Neuronal stem cell (in vitro differentiated cells): Measurements from ENCODE around the gene PITX2.
A peak's percentile ranks its signal among the peaks of the same experiment; 100 is the strongest.
"Not testable (repeated sequence)": the region's sequence is repeated elsewhere in the genome, so short reads cannot be mapped to it uniquely, and the experiment has no call there.

ENCODE experiments used
- DNase-seq: peaks from one replicate; pipeline ENCODE4 v3.0.0-alpha.2; 2013; ENCODE audit warnings: low spot score
- H2AFZ ChIP-seq: one replicate; pipeline ENCODE4 v1.6.1; 2013; ENCODE audit warnings: mild to moderate bottlenecking, low read length, inconsistent platforms
- H2AK5ac ChIP-seq: 2 replicates; pipeline ENCODE4 v1.6.1; 2013; ENCODE audit warnings: low read depth, mild to moderate bottlenecking, inconsistent platforms, low read length, moderate library complexity, mixed read lengths
- H2BK120ac ChIP-seq: 2 replicates; pipeline ENCODE4 v1.6.1; 2013; ENCODE audit warnings: low read depth, mild to moderate bottlenecking, inconsistent platforms, low read length, moderate library complexity, mixed read lengths
- H2BK12ac ChIP-seq: one replicate; pipeline ENCODE4 v1.6.1; 2013; ENCODE audit warnings: low read length, inconsistent platforms
- H2BK15ac ChIP-seq: 2 replicates; pipeline ENCODE4 v1.6.1; 2013; ENCODE audit warnings: mild to moderate bottlenecking, low read length, inconsistent platforms, mixed read lengths
- H2BK5ac ChIP-seq: one replicate; pipeline ENCODE4 v1.6.1; 2013; ENCODE audit warnings: inconsistent platforms, mild to moderate bottlenecking, low read length, moderate library complexity
- H3K14ac ChIP-seq: one replicate; pipeline ENCODE4 v1.6.1; 2013; ENCODE audit warnings: low read length, inconsistent platforms
- H3K18ac ChIP-seq: 2 replicates; pipeline ENCODE4 v1.6.1; 2013; ENCODE audit warnings: low read length, inconsistent platforms
- H3K23ac ChIP-seq: 2 replicates; pipeline ENCODE4 v1.6.1; 2013; ENCODE audit warnings: low read depth, mild to moderate bottlenecking, mixed read lengths, low read length, inconsistent platforms; ENCODE audit not compliant: poor library complexity
- H3K27ac ChIP-seq: replicated peaks from 3 replicates; pipeline ENCODE4 v1.5.1; 2013; ENCODE audit warnings: low read length, inconsistent platforms
- H3K27me3 ChIP-seq, 3 experiments: 2 replicates each; pipeline ENCODE4 v1.6.1; 2013; ENCODE audit warnings: low read length in 3 of 3, mild to moderate bottlenecking in 2 of 3, inconsistent platforms in 1 of 3, low read depth in 1 of 3, mixed read lengths in 1 of 3, moderate library complexity in 1 of 3; ENCODE audit not compliant: control insufficient read depth in 3 of 3, insufficient read depth in 3 of 3
- H3K36me3 ChIP-seq, 2 donors: replicated peaks in 1 of 2; 2 replicates each; pipeline ENCODE4 v1.6.1; 2013; ENCODE audit warnings: low read length in 2 of 2; ENCODE audit not compliant: control insufficient read depth in 2 of 2, insufficient read depth in 2 of 2
- H3K4ac ChIP-seq: 2 replicates; pipeline ENCODE4 v1.6.1; 2013; ENCODE audit warnings: inconsistent platforms, mild to moderate bottlenecking, low read length, moderate library complexity
- H3K4me1 ChIP-seq, 2 donors: 1 replicate in 1 of 2; 2 replicates in 1 of 2; pipeline ENCODE4 v1.6.1; 2013; ENCODE audit warnings: low read length in 2 of 2, low read depth in 1 of 2; ENCODE audit not compliant: control insufficient read depth in 2 of 2, insufficient read depth in 1 of 2
- H3K4me2 ChIP-seq: one replicate; pipeline ENCODE4 v1.6.1; 2013; ENCODE audit warnings: mild to moderate bottlenecking, low read length, inconsistent platforms; ENCODE audit not compliant: insufficient read depth, poor library complexity, severe bottlenecking
- H3K4me3 ChIP-seq, 2 donors: 2 replicates each; pipeline ENCODE4 v1.5.1; 2013; ENCODE audit warnings: low read length in 2 of 2, mild to moderate bottlenecking in 2 of 2, inconsistent platforms in 1 of 2, moderate library complexity in 1 of 2
- H3K79me1 ChIP-seq: one replicate; pipeline ENCODE4 v1.6.1; 2013; ENCODE audit warnings: low read depth, mild to moderate bottlenecking, inconsistent platforms, low read length, moderate library complexity
- H3K9ac ChIP-seq: one replicate; pipeline ENCODE4 v1.6.1; 2013; ENCODE audit warnings: mild to moderate bottlenecking, low read depth, low read length, inconsistent platforms; ENCODE audit not compliant: poor library complexity
- H3K9me3 ChIP-seq, 2 donors: replicated peaks in 1 of 2; 2 replicates each; pipeline versions ENCODE3 to v1.6.1; 2013; ENCODE audit warnings: low read length in 2 of 2, mild to moderate bottlenecking in 2 of 2, inconsistent platforms in 1 of 2, low read depth in 1 of 2, mixed read lengths in 1 of 2, moderate library complexity in 1 of 2; ENCODE audit not compliant: control insufficient read depth in 2 of 2, insufficient read depth in 1 of 2
- H4K8ac ChIP-seq: one replicate; pipeline ENCODE4 v1.6.1; 2013; ENCODE audit warnings: low read depth, mild to moderate bottlenecking, inconsistent platforms, low read length, moderate library complexity
- H4K91ac ChIP-seq: one replicate; pipeline ENCODE4 v1.6.1; 2013; ENCODE audit warnings: low read length, low read depth, mild to moderate bottlenecking, inconsistent platforms; ENCODE audit not compliant: poor library complexity
- WGBS, 2 donors: extraction: QIAGEN DNeasy Blood & Tissue Kit; methylation state at CpG; one replicate each; pipeline ENCODE4 v1.1.7; 2013; ENCODE audit warnings: missing lambda C conversion rate in 2 of 2, mixed read lengths in 1 of 2; ENCODE audit not compliant: insufficient read length in 2 of 2, insufficient replicate concordance in 1 of 2; ENCODE audit errors: extremely low coverage in 2 of 2; 5-methylcytosine and 5-hydroxymethylcytosine counted together

PITX2 gene

DNA sequence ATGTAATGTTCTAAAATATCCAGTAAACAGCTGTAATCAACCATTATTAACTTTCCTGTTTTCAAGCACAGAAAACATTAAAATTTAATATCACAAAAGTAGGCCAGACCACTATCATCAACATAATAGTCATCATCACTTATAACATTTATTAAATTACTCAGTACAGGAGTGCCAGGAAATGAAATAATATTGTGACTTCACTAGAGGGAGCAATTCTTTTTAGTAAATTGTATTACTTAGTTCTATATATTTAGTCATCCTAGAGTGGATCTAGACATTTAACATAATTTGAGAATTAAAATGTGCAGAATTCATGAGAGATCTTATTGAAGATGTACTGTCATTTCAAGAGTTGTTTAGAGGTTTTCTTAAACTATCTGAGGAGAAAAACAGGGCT is 33.6 kb downstream of the PITX2 start:
- Histone ChIP-seq H2BK5ac (no peak overlapping the region), H3K9me3 (no peaks in the 10 kb centered on the region), H4K91ac (no peak overlapping the region), H2AFZ (no peak overlapping the region), H3K27me3 (no peaks in the 10 kb centered on the region), H3K4ac (no peak overlapping the region), H2BK12ac (no peak overlapping the region), H4K8ac (no peak overlapping the region), H3K4me3 (no peak overlapping the region), H3K18ac (no peak overlapping the region), H3K9ac (no peak overlapping the region), H3K4me1 (no peaks in the 10 kb centered on the region), H3K79me1 (no peaks in the 10 kb centered on the region), H2BK15ac (no peak overlapping the region), H2BK120ac (no peak overlapping the region), H3K36me3 (no peaks in the 10 kb centered on the region), H3K23ac (no peak overlapping the region), H3K27ac (no peak overlapping the region), H3K4me2 (no peak overlapping the region), H3K14ac (no peak overlapping the region), H2AK5ac (no peak overlapping the region)
- DNase-seq = no peak

DNA sequence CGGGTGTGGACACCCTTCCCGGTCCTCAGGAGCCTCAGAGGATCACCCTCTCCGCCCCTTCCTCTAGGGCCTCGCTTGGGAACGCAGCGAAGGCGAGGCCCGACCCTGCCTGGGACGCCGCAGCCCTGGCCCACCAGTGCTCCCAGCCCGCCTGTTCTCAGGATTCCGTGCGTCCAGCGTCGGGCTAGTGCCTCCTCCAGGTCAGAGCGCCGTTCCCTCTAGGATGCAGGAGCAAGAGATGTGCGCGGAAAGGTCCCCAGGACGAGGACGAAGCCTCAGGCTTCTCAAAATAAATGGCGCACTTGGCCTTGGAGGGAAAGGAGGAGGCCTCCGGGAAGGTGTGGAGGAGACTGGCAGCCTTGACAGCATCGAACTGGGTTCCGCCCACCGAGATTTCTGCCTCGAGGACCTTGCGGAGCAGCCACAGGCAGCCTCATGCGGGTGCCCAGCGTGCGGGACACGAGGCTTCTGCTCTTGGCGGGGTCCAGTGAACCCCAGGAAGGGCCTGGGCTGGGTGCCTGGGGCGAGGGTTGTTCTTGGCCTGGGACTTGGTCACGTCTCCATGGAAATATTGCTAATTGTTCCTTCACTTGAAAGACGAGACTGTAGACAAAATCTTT is 35.1 kb downstream of the PITX2 start:
- H2BK12ac ChIP-seq = no peak overlapping the region
- no peak overlapping the region for H2AFZ ChIP-seq
- H4K8ac ChIP-seq = peak overlapping the region; percentile 65
- no peak overlapping the region for H3K27ac ChIP-seq
- H3K4me3 ChIP-seq = peak overlapping the region in 1 of 2 donors; percentile 24
- H3K18ac ChIP-seq = peak overlapping the region; percentile 70
- no peak overlapping the region for H3K23ac ChIP-seq
- H3K9ac ChIP-seq = no peak overlapping the region
- H3K4me2 ChIP-seq = no peak overlapping the region
- H3K36me3 ChIP-seq = no peaks in the 10 kb centered on the region
- no CpG with 5 or more reads among the region's 36 CpGs for WGBS, 2 donors
- DNase-seq = no peak
- H3K14ac ChIP-seq = no peak overlapping the region
- H2AK5ac ChIP-seq = peak overlapping the region; percentile 52
- H3K79me1 ChIP-seq = no peaks in the 10 kb centered on the region
- H4K91ac ChIP-seq = no peak overlapping the region
- H3K27me3 ChIP-seq = no peaks in the 10 kb centered on the region
- no peak overlapping the region for H2BK5ac ChIP-seq
- no peaks in the 10 kb centered on the region for H3K4me1 ChIP-seq
- peak overlapping the region; percentile 53 for H3K4ac ChIP-seq
- H2BK15ac ChIP-seq = no peak overlapping the region
- no peaks in the 10 kb centered on the region for H3K9me3 ChIP-seq
- no peak overlapping the region for H2BK120ac ChIP-seq

- Histone ChIP-seq H4K8ac (no peak overlapping the region), H3K36me3 (no peaks in the 10 kb centered on the region), H3K4ac (no peak overlapping the region), H3K79me1 (no peaks in the 10 kb centered on the region), H3K4me3 (no peak overlapping the region), H3K4me1 (no peaks in the 10 kb centered on the region), H3K27ac (no peak overlapping the region), H2AK5ac (no peak overlapping the region), H3K23ac (no peak overlapping the region), H2BK15ac (no peak overlapping the region), H3K14ac (no peak overlapping the region), H3K9me3 (no peaks in the 10 kb centered on the region), H3K4me2 (no peak overlapping the region), H2BK5ac (no peak overlapping the region), H2BK120ac (no peak overlapping the region), H3K9ac (no peak overlapping the region), H2AFZ (no peak overlapping the region), H2BK12ac (no peak overlapping the region), H3K27me3 (no peaks in the 10 kb centered on the region), H3K18ac (no peak overlapping the region), H4K91ac (no peak overlapping the region)
- no peak for DNase-seq
- WGBS, 2 donors = no CpG with 5 or more reads among the region's 7 CpGs
Measured at GRCh38 chr4:110586131-110586850, 36.6 kb downstream of the PITX2 start.

GRCh38 chr4:110576696-110577095 is 46.2 kb downstream of the PITX2 start:
- not testable (repeated sequence) for H3K18ac ChIP-seq, H4K8ac ChIP-seq, H2AFZ ChIP-seq, H3K27ac ChIP-seq, H4K91ac ChIP-seq, H3K36me3 ChIP-seq, H3K79me1 ChIP-seq, H2BK12ac ChIP-seq, H3K4me1 ChIP-seq, H3K4ac ChIP-seq, H3K27me3 ChIP-seq, H2BK15ac ChIP-seq, H3K9me3 ChIP-seq, H3K14ac ChIP-seq, H3K4me2 ChIP-seq, H3K9ac ChIP-seq, H3K4me3 ChIP-seq, H2BK5ac ChIP-seq, H2BK120ac ChIP-seq, H3K23ac ChIP-seq, H2AK5ac ChIP-seq, DNase-seq
- no CpG with 5 or more reads among the region's 2 CpGs for WGBS, 2 donors
